Uterus (tissue), 2 donors: ENCODE results near the gene NUP188.

Experiments used
- CTCF ChIP-seq, 4 experiments: fragments of 200-600 bp in 2 of 4; fragments of 450-650 bp in 2 of 4; sonication (generic) in 2 of 4; IDR thresholded peaks; one replicate each; pipeline ENCODE4 v1.5.1; 2016 to 2019; ENCODE audit warnings: antibody characterized with exemption in 4 of 4, mild to moderate bottlenecking in 2 of 4, moderate library complexity in 1 of 4
- POLR2A ChIP-seq, 2 donors: fragments of 450-650 bp; IDR thresholded peaks; one replicate each; pipeline ENCODE4 v1.6.1; 2016; ENCODE audit warnings: antibody characterized with exemption in 2 of 2, mild to moderate bottlenecking in 1 of 2, moderate library complexity in 1 of 2

- no peak for TF ChIP-seq CTCF (IDR thresholded peaks at IDR 0.05)
- TF ChIP-seq POLR2A (IDR thresholded peaks at IDR 0.05), result no peak
Measured at GRCh38 chr9:129007766-129008468, 60.4 kb downstream of the NUP188 start.
